Endothelial cell (in vitro differentiated cells): ENCODE results near the gene APBA2. TPM values are rescaled to one million over a fixed set of nuclear protein-coding genes. Genes with fewer than 3 reads are reported as not detected.
A peak's percentile ranks its signal among the peaks of the same experiment; 100 is the strongest.

Source experiments
- DNase-seq: peaks from one replicate; pipeline ENCODE4 v3.0.0; 2021; ENCODE audit warnings: low spot score
- H3K27ac Mint-ChIP-seq: one replicate; pipeline ENCODE4 v1.8.0; 2021; ENCODE audit warnings: mixed read lengths, inconsistent platforms; ENCODE audit not compliant: unreplicated experiment
- H3K27me3 Mint-ChIP-seq: one replicate; pipeline ENCODE4 v1.8.0; 2021; ENCODE audit warnings: mild to moderate bottlenecking, moderate library complexity, mixed read lengths, inconsistent platforms; ENCODE audit not compliant: unreplicated experiment
- H3K36me3 Mint-ChIP-seq: one replicate; pipeline ENCODE4 v1.8.0; 2021; ENCODE audit warnings: mild to moderate bottlenecking, low read depth, mixed read lengths, inconsistent platforms; ENCODE audit not compliant: unreplicated experiment
- H3K4me1 Mint-ChIP-seq: one replicate; pipeline ENCODE4 v1.8.0; 2021; ENCODE audit warnings: mild to moderate bottlenecking, mixed read lengths, inconsistent platforms; ENCODE audit not compliant: unreplicated experiment
- H3K4me3 Mint-ChIP-seq: one replicate; pipeline ENCODE4 v1.8.0; 2021; ENCODE audit warnings: mild to moderate bottlenecking, mixed read lengths, inconsistent platforms; ENCODE audit not compliant: unreplicated experiment
- H3K9me3 Mint-ChIP-seq: one replicate; pipeline ENCODE4 v1.8.0; 2021; ENCODE audit warnings: mixed read lengths, inconsistent platforms; ENCODE audit not compliant: unreplicated experiment
- CTCF ChIP-seq: fragments of 200-600 bp; sonication (generic); IDR thresholded peaks from one replicate; pipeline ENCODE4 v1.5.0; 2021; ENCODE audit warnings: antibody characterized with exemption; ENCODE audit not compliant: unreplicated experiment
- total RNA-seq: library from RNA; stranded (reverse); fragmentation: NEBNext Ultra II Directional; extraction: Animal tissue kit (Norgen Biotek cat#: 25700); gene quantifications from one replicate; pipeline ENCODE4 v1.2.1, GENCODE V29; 2021; ENCODE audit not compliant: unreplicated experiment

APBA2 gene
- total RNA-seq, 1 donor from 2014 or later = 33.1 TPM

GRCh38 chr15:28989239-28989830 is 103.6 kb downstream of the APBA2 start:
- Mint-ChIP-seq H3K27ac (peak overlapping the region; percentile 11), H3K4me1 (peaks cover 38% of the 10 kb centered on the region), H3K4me3 (no peak overlapping the region), H3K9me3 (no peaks in the 10 kb centered on the region), H3K27me3 (peaks cover 8% of the 10 kb centered on the region), H3K36me3 (no peaks in the 10 kb centered on the region)
- no peak for TF ChIP-seq CTCF
- DNase-seq = peak; percentile 6

- Mint-ChIP-seq H3K4me3 (no peak overlapping the region), H3K27ac (peak overlapping the region; percentile 11), H3K4me1 (peaks cover 39% of the 10 kb centered on the region), H3K27me3 (peaks cover 8% of the 10 kb centered on the region), H3K36me3 (no peaks in the 10 kb centered on the region), H3K9me3 (no peaks in the 10 kb centered on the region)
- no peak for DNase-seq
- TF ChIP-seq CTCF = no peak
These were observed 104.1 kb downstream of the APBA2 start for GRCh38 chr15:28989896-28990295.

GRCh38 chr15:28990390-28990789 is 104.6 kb downstream of the APBA2 start:
- H3K9me3 Mint-ChIP-seq = no peaks in the 10 kb centered on the region
- DNase-seq = no peak
- H3K27ac Mint-ChIP-seq = no peak overlapping the region
- peaks cover 39% of the 10 kb centered on the region for H3K4me1 Mint-ChIP-seq
- TF ChIP-seq CTCF = no peak
- H3K4me3 Mint-ChIP-seq = no peak overlapping the region
- peaks cover under 1% of the 10 kb centered on the region for H3K36me3 Mint-ChIP-seq
- H3K27me3 Mint-ChIP-seq = peaks cover 8% of the 10 kb centered on the region

- no peak for DNase-seq
- Mint-ChIP-seq H3K4me3 (no peak overlapping the region), H3K4me1 (peaks cover 36% of the 10 kb centered on the region), H3K36me3 (peaks cover 4% of the 10 kb centered on the region), H3K9me3 (no peaks in the 10 kb centered on the region), H3K27ac (no peak overlapping the region), H3K27me3 (peaks cover 6% of the 10 kb centered on the region)
- TF ChIP-seq CTCF = no peak
These were observed 105.7 kb downstream of the APBA2 start for GRCh38 chr15:28991236-28992171.
